A673 (cell line): ENCODE data around the gene MCM3.

Experiments
- CTCF ChIP-seq: fragments of 300-800, 200-600 bp; sonication (generic); conservative IDR thresholded peaks from 2 replicates; pipeline ENCODE4 v1.5.1; 2017; ENCODE audit warnings: low read depth, mild to moderate bottlenecking, antibody characterized with exemption, low read length, moderate library complexity, mixed read lengths
- EZH2 ChIP-seq: fragments of 200-600 bp; sonication (generic); IDR thresholded peaks from 2 replicates; pipeline ENCODE4 v1.6.1; 2017; ENCODE audit warnings: borderline replicate concordance, low read depth, mild to moderate bottlenecking, mixed read lengths, antibody characterized with exemption, low read length; ENCODE audit not compliant: poor library complexity, severe bottlenecking

GRCh38 chr6:52243282-52243893 is 41.2 kb downstream of the MCM3 start:
- no peak for TF ChIP-seq EZH2
- no peak for TF ChIP-seq CTCF
